Activated CD4-positive, alpha-beta T cell treated with anti-CD3 and anti-CD28 coated beads for 4 hours (primary cell): ENCODE results near the gene SOX4.

Experiments used
- DNase-seq, 2 donors: peaks; one replicate each; pipeline ENCODE4 v3.0.0-alpha.2; 2020

Gene SOX4

GRCh38 chr6:21594416-21595281, 1.1 kb downstream of the SOX4 start:
- DNase-seq: peak; percentile 19 to 22

- DNase-seq: peak in 1 of 2 donors; percentile 9
These were observed 2.0 kb downstream of the SOX4 start for GRCh38 chr6:21595285-21596144.

- DNase-seq: peak in 1 of 2 donors; percentile 13
These were observed 2.8 kb downstream of the SOX4 start for GRCh38 chr6:21596145-21596948.

GRCh38 chr6:21596949-21597682, 3.6 kb downstream of the SOX4 start:
- no peak for DNase-seq

GRCh38 chr6:21597801-21598673, 4.5 kb downstream of the SOX4 start:
- DNase-seq: no peak

- no peak for DNase-seq
These were observed 5.1 kb downstream of the SOX4 start for GRCh38 chr6:21598674-21599023.

- DNase-seq: no peak
These were observed 5.6 kb downstream of the SOX4 start for GRCh38 chr6:21599051-21599696.

GRCh38 chr6:21601339-21601923, 7.9 kb downstream of the SOX4 start:
- no peak for DNase-seq

GRCh38 chr6:21601932-21602390, 8.4 kb downstream of the SOX4 start:
- DNase-seq: no peak

GRCh38 chr6:21603082-21603952, 9.8 kb downstream of the SOX4 start:
- no peak for DNase-seq

- DNase-seq: no peak
These were observed 10.5 kb downstream of the SOX4 start for GRCh38 chr6:21604081-21604480.

- DNase-seq: no peak
These were observed 11.6 kb downstream of the SOX4 start for GRCh38 chr6:21605166-21605565.

- no peak for DNase-seq
These were observed 15.1 kb downstream of the SOX4 start for GRCh38 chr6:21608601-21609000.

GRCh38 chr6:21609881-21610329, 16.4 kb downstream of the SOX4 start:
- no peak for DNase-seq

GRCh38 chr6:21610341-21610740, 16.8 kb downstream of the SOX4 start:
- DNase-seq: no peak

GRCh38 chr6:21611485-21611884, 17.9 kb downstream of the SOX4 start:
- no peak for DNase-seq

- DNase-seq: no peak
These were observed 18.7 kb downstream of the SOX4 start for GRCh38 chr6:21612067-21612745.

- DNase-seq: no peak
These were observed 20.3 kb downstream of the SOX4 start for GRCh38 chr6:21613809-21614208.

GRCh38 chr6:21614226-21614625, 20.7 kb downstream of the SOX4 start:
- DNase-seq: no peak
